ENCODE measurements around the gene RAB11A. TPM values are rescaled to one million over a fixed set of nuclear protein-coding genes. Genes with fewer than 3 reads are reported as not detected.

Gene RAB11A
- total and polyA plus RNA-seq, 9 of the 15 experiments (the other 6 are each of a cell fraction or from before 2014, with no cell fraction given): 129 to 369 (median 245) TPM

- H3K4me2 ChIP-seq (ENCODE audit: insufficient read depth, low read length): no peak overlapping the region
- no peak overlapping the region for H3K9ac ChIP-seq (ENCODE audit: insufficient read depth in 1 of 2, low read depth in 2 of 2, low read length in 2 of 2)
- no peaks in the 10 kb centered on the region for H3K9me3 ChIP-seq (replicated peaks; ENCODE audit: control insufficient read depth, insufficient read depth, low read depth, low read length)
- H2AFZ ChIP-seq (ENCODE audit: low read depth, low read length): no peak overlapping the region
- in situ Hi-C loops (cut with MboI) (no loop called here), intact Hi-C loops (cut with micrococcal nuclease) (no loop called here)
- H4K20me1 ChIP-seq (replicated peaks; ENCODE audit: control insufficient read depth, insufficient read depth, low read length): no peaks in the 10 kb centered on the region; the same call in 1 of the 2 replicates
- no peak overlapping the region for H3K4me3 ChIP-seq
- no peaks in the 10 kb centered on the region for H3K27me3 ChIP-seq (ENCODE audit: control insufficient read depth in 2 of 2, insufficient read depth in 2 of 2, low read length in 2 of 2)
- TF ChIP-seq SAFB2 (IDR thresholded peaks at IDR 0.05; ENCODE audit: borderline replicate concordance, low read depth, low read length, severe bottlenecking) (no peak), ESRRA (IDR thresholded peaks at IDR 0.05; ENCODE audit: borderline replicate concordance, low read depth) (no peak), ZNF282 (CRISPR knock-in tag; IDR thresholded peaks at IDR 0.05) (no peak), KAT2B (IDR thresholded peaks at IDR 0.05; ENCODE audit: low read depth, low read length) (no peak), ZNF507 (tag; conservative IDR thresholded peaks at IDR 0.05) (no peak), RBM39 (optimal IDR thresholded peaks at IDR 0.05; ENCODE audit: low read depth, low read length) (no peak), E4F1 (CRISPR knock-in tag; IDR thresholded peaks at IDR 0.05; ENCODE audit: borderline replicate concordance) (no peak), IFI16 (CRISPR knock-in tag; IDR thresholded peaks at IDR 0.05) (no peak), STAG1 (CRISPR knock-in tag; IDR thresholded peaks at IDR 0.05; ENCODE audit: borderline replicate concordance) (no peak), ZNF655 (CRISPR knock-in tag; IDR thresholded peaks at IDR 0.05) (no peak), ZSCAN29 (IDR thresholded peaks at IDR 0.05) (no peak), JUND (IDR thresholded peaks at IDR 0.05; ENCODE audit: borderline replicate concordance, low read depth, low read length) (0 out of 2 replicates have a peak, but pooled peaks have one; percentile 2), JUND (tag; IDR thresholded peaks at IDR 0.05; ENCODE audit: borderline replicate concordance, low read depth, low read length) (no peak), GATA2 (CRISPR knock-in tag; IDR thresholded peaks at IDR 0.05) (0 out of 2 replicates have a peak, but pooled peaks have one; percentile 43), GTF2B (IDR thresholded peaks at IDR 0.05; ENCODE audit: extremely low read depth, insufficient read length) (no peak), IRF2 (CRISPR knock-in tag; IDR thresholded peaks at IDR 0.05) (no peak), SRF (CRISPR knock-in tag; IDR thresholded peaks at IDR 0.05) (peak in 1 of 2 experiments; percentile 49; a peak in 1 of 4 replicates)
- TF ChIP-seq, protein P1, sequence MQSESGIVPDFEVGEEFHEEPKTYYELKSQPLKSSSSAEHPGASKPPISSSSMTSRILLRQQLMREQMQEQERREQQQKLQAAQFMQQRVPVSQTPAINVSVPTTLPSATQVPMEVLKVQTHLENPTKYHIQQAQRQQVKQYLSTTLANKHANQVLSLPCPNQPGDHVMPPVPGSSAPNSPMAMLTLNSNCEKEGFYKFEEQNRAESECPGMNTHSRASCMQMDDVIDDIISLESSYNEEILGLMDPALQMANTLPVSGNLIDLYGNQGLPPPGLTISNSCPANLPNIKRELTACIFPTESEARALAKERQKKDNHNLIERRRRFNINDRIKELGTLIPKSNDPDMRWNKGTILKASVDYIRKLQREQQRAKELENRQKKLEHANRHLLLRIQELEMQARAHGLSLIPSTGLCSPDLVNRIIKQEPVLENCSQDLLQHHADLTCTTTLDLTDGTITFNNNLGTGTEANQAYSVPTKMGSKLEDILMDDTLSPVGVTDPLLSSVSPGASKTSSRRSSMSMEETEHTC (IDR thresholded peaks at IDR 0.05): no peak
- CTCF ChIA-PET (ENCODE audit: low intra/inter-chr PET ratio): no interaction called here
- peak; percentile 33 to 52 (median 39) for DNase-seq (ENCODE audit: extremely low read depth in 1 of 4, low spot score in 3 of 4)
- H3K79me2 ChIP-seq (ENCODE audit: control insufficient read depth, insufficient read depth, low read length): no peaks in the 10 kb centered on the region
- POLR2A ChIA-PET: interaction anchor here (1.0 to 1.4 kb wide), 3 partner anchors 15 to 28 kb away, joined by 3 to 4 read pairs (median 4); no protein-coding TSS in a partner anchor
- H3K36me3 ChIP-seq (ENCODE audit: control insufficient read depth, insufficient read depth, low read length): no peaks in the 10 kb centered on the region
- ATAC-seq: peak; percentile 79
- WGBS (ENCODE audit: insufficient coverage, low coverage, missing lambda C conversion rate): 20% methylated on average over 1 of the region's 1 CpG
- H3K9me1 ChIP-seq (ENCODE audit: control insufficient read depth, insufficient read depth, low read length): no peaks in the 10 kb centered on the region
- no TSS peak for BruUV-seq (replicated peaks)
- H3K4me1 ChIP-seq (replicated peaks in 1 of 2; ENCODE audit: control insufficient read depth in 2 of 2, insufficient read depth in 2 of 2, low read length in 2 of 2): peaks cover 0 to 11% of the 10 kb centered on the region in 2 experiments; a peak in 3 of 5 replicates
- H3K27ac ChIP-seq (ENCODE audit: extremely low read depth, low read depth, low read length): no peak overlapping the region
- peak; percentile 29 for FAIRE-seq
Measured at GRCh38 chr15:65925338-65925737, 56.0 kb downstream of the RAB11A start.

Data from K562 (cell line).